Bronchial epithelial cell (primary cell): ENCODE data around the gene SMARCD3. TPM values are rescaled to one million over a fixed set of nuclear protein-coding genes. Genes with fewer than 3 reads are reported as not detected.

Source experiments
- DNase-seq: peaks from one replicate; pipeline ENCODE4 v3.0.0-alpha.2; 2010; ENCODE audit warnings: low read depth
- FAIRE-seq: peaks from 2 replicates; lab custom pipeline; 2011; peaks lifted over from hg19 to GRCh38; lab: Jason Lieb, UNC
- H3K27me3 ChIP-seq: 2 replicates; pipeline ENCODE4 v1.5.1; 2011; ENCODE audit warnings: low read length; ENCODE audit not compliant: control insufficient read depth, insufficient read depth
- H3K36me3 ChIP-seq: 2 replicates; pipeline ENCODE4 v1.5.1; 2011; ENCODE audit warnings: low read length; ENCODE audit not compliant: control insufficient read depth, insufficient read depth
- H3K4me3 ChIP-seq: 2 replicates; pipeline ENCODE4 v1.5.1; 2011; ENCODE audit warnings: mild to moderate bottlenecking, low read depth, low read length, control low read depth
- total RNA-seq: library from RNA; depleted of rRNA; stranded (reverse); fragments of >200 nt; gene quantifications from 2 replicates; pipeline ENCODE4 v1.2.1, GENCODE V29; 2014
- TF ChIP-seq, protein P1 (sequence below): IDR thresholded peaks from 2 replicates; pipeline ENCODE4 v1.5.1; 2011; ENCODE audit warnings: mild to moderate bottlenecking, moderate library complexity, low read length, control low read depth, inconsistent platforms; ENCODE audit not compliant: insufficient read depth, severe bottlenecking

The SMARCD3 gene
- total RNA-seq, 1 donor from 2014 or later, result 2.1 TPM

- no peak overlapping the region for H3K4me3 ChIP-seq
- FAIRE-seq, result no peak
- no peak for DNase-seq
- peaks cover 16% of the 10 kb centered on the region for H3K27me3 ChIP-seq
- TF ChIP-seq, protein P1, sequence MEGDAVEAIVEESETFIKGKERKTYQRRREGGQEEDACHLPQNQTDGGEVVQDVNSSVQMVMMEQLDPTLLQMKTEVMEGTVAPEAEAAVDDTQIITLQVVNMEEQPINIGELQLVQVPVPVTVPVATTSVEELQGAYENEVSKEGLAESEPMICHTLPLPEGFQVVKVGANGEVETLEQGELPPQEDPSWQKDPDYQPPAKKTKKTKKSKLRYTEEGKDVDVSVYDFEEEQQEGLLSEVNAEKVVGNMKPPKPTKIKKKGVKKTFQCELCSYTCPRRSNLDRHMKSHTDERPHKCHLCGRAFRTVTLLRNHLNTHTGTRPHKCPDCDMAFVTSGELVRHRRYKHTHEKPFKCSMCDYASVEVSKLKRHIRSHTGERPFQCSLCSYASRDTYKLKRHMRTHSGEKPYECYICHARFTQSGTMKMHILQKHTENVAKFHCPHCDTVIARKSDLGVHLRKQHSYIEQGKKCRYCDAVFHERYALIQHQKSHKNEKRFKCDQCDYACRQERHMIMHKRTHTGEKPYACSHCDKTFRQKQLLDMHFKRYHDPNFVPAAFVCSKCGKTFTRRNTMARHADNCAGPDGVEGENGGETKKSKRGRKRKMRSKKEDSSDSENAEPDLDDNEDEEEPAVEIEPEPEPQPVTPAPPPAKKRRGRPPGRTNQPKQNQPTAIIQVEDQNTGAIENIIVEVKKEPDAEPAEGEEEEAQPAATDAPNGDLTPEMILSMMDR, result no peak
- no peaks in the 10 kb centered on the region for H3K36me3 ChIP-seq
These were observed 49.3 kb downstream of the SMARCD3 start for GRCh38 chr7:151198945-151199848.

DNA sequence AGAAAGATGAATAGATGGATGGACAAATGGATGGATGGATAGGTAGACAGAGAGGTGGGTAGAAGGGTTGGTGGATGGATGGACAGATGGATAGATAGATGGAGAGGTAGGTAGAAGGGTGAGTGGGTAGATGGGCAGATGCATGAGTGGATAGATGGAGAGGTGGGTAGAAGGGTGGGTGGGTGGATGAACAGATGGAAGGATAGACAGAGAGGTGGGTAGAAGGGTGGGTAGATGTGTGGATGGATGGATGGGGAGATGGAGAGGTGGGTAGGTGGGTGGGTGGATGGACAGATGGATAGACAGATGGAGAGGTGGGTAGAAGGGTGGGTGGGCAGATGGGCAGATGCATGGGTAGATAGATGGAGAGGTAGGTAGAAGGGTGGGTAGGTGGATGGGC lies 50.6 kb downstream of the SMARCD3 start:
- DNase-seq (no peak), FAIRE-seq (no peak)
- no peak overlapping the region for H3K4me3 ChIP-seq
- H3K27me3 ChIP-seq, result peaks cover 16% of the 10 kb centered on the region
- H3K36me3 ChIP-seq, result no peaks in the 10 kb centered on the region
- TF ChIP-seq, protein P1, result no peak

GRCh38 chr7:151195616-151196450 lies 52.7 kb downstream of the SMARCD3 start:
- H3K36me3 ChIP-seq, result no peaks in the 10 kb centered on the region
- TF ChIP-seq, protein P1, result no peak
- FAIRE-seq, result peak; percentile 13
- no peak for DNase-seq
- H3K4me3 ChIP-seq, result no peak overlapping the region
- H3K27me3 ChIP-seq, result peaks cover 18% of the 10 kb centered on the region

DNA sequence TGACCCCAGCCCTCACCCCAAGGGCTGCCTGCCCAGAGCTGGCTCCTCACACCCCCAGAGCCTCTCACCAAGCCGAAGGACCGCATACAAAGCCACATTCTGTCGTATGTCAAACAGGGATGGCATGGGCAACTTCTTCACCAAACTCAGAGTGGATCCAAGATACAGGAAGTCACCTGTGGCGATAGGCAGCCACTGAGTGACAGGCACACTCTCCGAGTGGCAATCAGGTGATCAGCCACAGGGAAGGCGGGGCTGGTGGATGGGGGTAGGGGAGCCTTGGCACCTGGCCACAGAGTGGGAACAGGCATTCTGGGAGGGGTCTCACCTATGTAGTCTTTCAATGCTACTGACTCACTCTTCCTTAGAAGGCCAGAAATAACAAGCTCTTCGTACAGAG lies 54.3 kb downstream of the SMARCD3 start:
- DNase-seq (no peak), FAIRE-seq (no peak)
- H3K36me3 ChIP-seq, result no peaks in the 10 kb centered on the region
- peaks cover 18% of the 10 kb centered on the region for H3K27me3 ChIP-seq
- H3K4me3 ChIP-seq, result no peak overlapping the region
- TF ChIP-seq, protein P1, result no peak

GRCh38 chr7:151193203-151193978 lies 55.1 kb downstream of the SMARCD3 start:
- Histone ChIP-seq H3K4me3 (no peak overlapping the region), H3K36me3 (no peaks in the 10 kb centered on the region), H3K27me3 (peaks cover 18% of the 10 kb centered on the region)
- FAIRE-seq, result no peak
- TF ChIP-seq, protein P1, result no peak
- DNase-seq, result no peak
